Measurements from ENCODE around the gene C1orf21. TPM values are rescaled to one million over a fixed set of nuclear protein-coding genes. Genes with fewer than 3 reads are reported as not detected.

The C1orf21 gene
- total RNA-seq, 2 donors from 2014 or later: 68.1 to 81.1 TPM

DNA sequence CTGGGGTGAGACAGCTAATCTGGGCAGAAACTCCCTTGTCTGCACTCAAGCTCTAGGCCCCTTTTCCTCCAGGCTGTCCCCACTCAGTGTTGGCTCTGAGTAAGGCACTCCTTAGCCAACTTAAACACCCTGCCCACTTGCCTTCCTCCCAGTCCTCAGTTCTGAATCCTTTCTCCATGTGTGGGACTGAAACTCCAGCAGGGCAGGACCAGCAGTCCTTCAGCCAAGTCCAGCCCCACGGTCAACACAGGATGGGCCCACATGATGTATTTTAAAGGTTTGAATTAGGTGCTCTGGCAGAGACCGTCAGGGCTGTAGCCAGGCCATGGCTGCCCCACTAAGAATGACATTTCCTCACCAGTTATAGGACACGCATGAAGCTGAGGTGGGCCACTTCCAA lies 260.0 kb downstream of the C1orf21 start:
- H3K27me3 ChIP-seq: no peaks in the 10 kb centered on the region
- no peak for DNase-seq
- TF ChIP-seq, protein P1, sequence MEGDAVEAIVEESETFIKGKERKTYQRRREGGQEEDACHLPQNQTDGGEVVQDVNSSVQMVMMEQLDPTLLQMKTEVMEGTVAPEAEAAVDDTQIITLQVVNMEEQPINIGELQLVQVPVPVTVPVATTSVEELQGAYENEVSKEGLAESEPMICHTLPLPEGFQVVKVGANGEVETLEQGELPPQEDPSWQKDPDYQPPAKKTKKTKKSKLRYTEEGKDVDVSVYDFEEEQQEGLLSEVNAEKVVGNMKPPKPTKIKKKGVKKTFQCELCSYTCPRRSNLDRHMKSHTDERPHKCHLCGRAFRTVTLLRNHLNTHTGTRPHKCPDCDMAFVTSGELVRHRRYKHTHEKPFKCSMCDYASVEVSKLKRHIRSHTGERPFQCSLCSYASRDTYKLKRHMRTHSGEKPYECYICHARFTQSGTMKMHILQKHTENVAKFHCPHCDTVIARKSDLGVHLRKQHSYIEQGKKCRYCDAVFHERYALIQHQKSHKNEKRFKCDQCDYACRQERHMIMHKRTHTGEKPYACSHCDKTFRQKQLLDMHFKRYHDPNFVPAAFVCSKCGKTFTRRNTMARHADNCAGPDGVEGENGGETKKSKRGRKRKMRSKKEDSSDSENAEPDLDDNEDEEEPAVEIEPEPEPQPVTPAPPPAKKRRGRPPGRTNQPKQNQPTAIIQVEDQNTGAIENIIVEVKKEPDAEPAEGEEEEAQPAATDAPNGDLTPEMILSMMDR (IDR thresholded peaks at IDR 0.05): no peak
- intact Hi-C loops (cut with DNase I): no loop called here
- H3K9me3 ChIP-seq: no peaks in the 10 kb centered on the region
- H3K4me1 ChIP-seq: no peaks in the 10 kb centered on the region
- H3K36me3 ChIP-seq: no peaks in the 10 kb centered on the region
- no peak overlapping the region for H3K27ac ChIP-seq
- H3K4me3 ChIP-seq: no peak overlapping the region
- no peak overlapping the region for H3K9ac ChIP-seq (ENCODE audit: low read depth in 2 of 2, low read length in 2 of 2)

DNA sequence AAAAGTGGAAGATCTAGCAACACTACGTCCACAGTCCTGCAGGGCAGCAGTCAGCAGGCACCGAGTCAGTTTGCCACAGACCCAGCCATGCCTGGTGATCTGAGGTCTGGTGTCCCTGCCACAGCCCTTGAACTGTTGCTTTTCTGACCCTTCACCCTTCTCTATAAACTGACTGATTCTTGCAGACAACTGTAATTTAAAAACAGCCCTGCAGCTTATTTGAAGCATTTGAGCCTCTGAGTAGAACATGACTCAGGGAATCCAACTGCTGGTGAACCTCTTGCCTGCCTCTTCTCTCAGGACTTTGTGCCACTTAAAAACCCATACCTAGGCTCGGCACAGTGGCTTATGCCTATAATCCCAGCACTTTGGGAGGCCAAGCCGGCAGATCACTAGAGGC lies 260.6 kb downstream of the C1orf21 start:
- Histone ChIP-seq H3K4me1 (no peaks in the 10 kb centered on the region), H3K27ac (no peak overlapping the region), H3K27me3 (no peaks in the 10 kb centered on the region), H3K9ac (ENCODE audit: low read depth in 2 of 2, low read length in 2 of 2) (no peak overlapping the region), H3K9me3 (no peaks in the 10 kb centered on the region), H3K36me3 (no peaks in the 10 kb centered on the region), H3K4me3 (no peak overlapping the region)
- TF ChIP-seq, protein P1 (IDR thresholded peaks at IDR 0.05): no peak
- intact Hi-C loops (cut with DNase I): no loop called here
- no peak for DNase-seq

DNA sequence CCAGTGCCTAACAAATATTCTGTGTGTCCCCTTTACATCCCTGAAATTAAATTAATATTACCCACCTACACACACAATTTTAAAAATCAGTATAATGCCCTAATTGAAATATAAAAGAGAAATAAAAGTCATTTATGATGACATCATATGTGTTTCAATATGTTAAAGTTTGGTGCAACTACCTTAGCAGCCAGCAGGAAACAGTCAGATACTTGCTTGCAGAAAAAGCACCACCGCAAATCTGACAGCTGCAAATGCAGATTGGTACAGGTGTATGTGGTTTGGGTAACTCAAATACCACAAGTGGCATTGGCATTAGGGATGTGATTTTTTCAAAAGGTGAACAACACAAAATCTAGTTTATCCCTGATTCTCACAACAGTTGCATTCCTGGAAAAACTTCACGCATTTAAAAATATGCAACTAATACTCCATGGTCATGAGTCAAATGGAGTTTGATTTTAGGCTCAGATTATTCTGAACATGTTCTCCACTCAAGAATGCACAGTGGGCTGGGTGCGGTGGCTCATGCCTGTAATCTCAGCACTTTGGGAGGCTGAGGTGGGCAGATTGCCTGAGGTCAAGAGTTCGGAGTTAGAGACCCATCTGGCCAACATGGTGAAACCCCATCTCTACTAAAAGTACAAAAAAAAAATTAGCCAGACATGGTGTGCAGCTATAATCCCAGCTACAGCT lies 261.5 kb downstream of the C1orf21 start:
- Histone ChIP-seq H3K27ac (no peak overlapping the region), H3K9me3 (no peaks in the 10 kb centered on the region), H3K9ac (ENCODE audit: low read depth in 2 of 2, low read length in 2 of 2) (no peak overlapping the region), H3K4me3 (no peak overlapping the region), H3K36me3 (no peaks in the 10 kb centered on the region), H3K4me1 (no peaks in the 10 kb centered on the region), H3K27me3 (no peaks in the 10 kb centered on the region)
- intact Hi-C loops (cut with DNase I): no loop called here
- no peak for DNase-seq
- TF ChIP-seq, protein P1 (IDR thresholded peaks at IDR 0.05): no peak

DNA sequence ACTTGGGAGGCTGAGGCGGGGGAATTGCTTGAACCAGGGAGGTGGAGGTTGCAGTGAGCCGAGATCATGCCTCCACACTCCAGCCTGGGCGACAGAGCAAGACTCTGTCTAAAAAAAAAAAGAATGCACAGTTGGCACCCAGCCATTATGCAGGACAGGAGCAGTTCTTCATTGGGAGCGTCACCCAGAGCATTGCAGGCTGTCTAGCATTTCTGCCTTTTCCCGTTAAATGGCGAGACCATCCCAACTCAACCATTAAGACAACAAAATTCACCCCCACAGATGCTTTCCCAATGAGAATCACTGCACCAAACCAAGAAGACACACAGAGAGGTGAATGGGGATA lies 262.0 kb downstream of the C1orf21 start:
- intact Hi-C loops (cut with DNase I): no loop called here
- no peak overlapping the region for H3K9ac ChIP-seq (ENCODE audit: low read depth in 2 of 2, low read length in 2 of 2)
- no peak overlapping the region for H3K27ac ChIP-seq

DNA sequence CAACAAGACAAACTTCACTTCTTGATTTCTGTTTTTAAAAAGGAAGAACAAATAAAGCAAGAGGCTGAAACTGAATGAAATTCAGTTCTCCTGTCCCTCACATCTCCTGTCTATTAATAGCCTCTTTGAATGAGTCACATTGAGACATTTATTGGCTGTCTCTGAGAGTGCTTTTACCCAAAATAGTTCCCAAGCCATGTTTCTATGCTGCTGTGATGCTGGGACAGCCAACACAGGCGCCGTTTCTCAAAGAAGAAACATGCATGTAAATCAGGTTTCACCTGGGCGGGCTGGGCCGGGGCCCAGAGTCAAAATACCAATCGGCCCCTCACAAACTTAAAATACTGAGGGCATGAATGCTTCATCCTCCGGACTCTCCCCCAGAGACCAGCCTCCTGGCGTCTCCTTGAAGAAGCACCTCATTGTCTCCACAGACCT lies 262.6 kb downstream of the C1orf21 start:
- TF ChIP-seq, protein P1 (IDR thresholded peaks at IDR 0.05): no peak
- Histone ChIP-seq H3K9me3 (no peaks in the 10 kb centered on the region), H3K4me3 (no peak overlapping the region), H3K27ac (no peak overlapping the region), H3K9ac (ENCODE audit: low read depth in 2 of 2, low read length in 2 of 2) (no peak overlapping the region), H3K27me3 (no peaks in the 10 kb centered on the region), H3K4me1 (no peaks in the 10 kb centered on the region), H3K36me3 (no peaks in the 10 kb centered on the region)
- intact Hi-C loops (cut with DNase I): no loop called here
- DNase-seq: no peak

More for the DNA sequence above, 262.0 kb downstream of the C1orf21 start:
- TF ChIP-seq, protein P1 (IDR thresholded peaks at IDR 0.05): no peak
- DNase-seq: no peak
- H3K36me3 ChIP-seq: no peaks in the 10 kb centered on the region
- no peaks in the 10 kb centered on the region for H3K9me3 ChIP-seq
- no peak overlapping the region for H3K4me3 ChIP-seq
- H3K4me1 ChIP-seq: no peaks in the 10 kb centered on the region
- H3K27me3 ChIP-seq: no peaks in the 10 kb centered on the region
